H1 (cell line): ENCODE data around the gene GREB1L. TPM values are rescaled to one million over a fixed set of nuclear protein-coding genes. Genes with fewer than 3 reads are reported as not detected.

Experiments used
- CTCF ChIA-PET: fragments of 300-600 bp; sonication (Branson Sonifier 250); formaldehyde crosslinking; loops from one replicate; lab custom pipeline; 2021; ENCODE audit not compliant: partially characterized antibody; lab: Charles Lee
- POLR2A ChIA-PET: fragments of 300-600 bp; sonication (Branson Sonifier 250); formaldehyde crosslinking; loops from one replicate; lab custom pipeline; 2021; ENCODE audit warnings: inconsistent platforms; ENCODE audit not compliant: partially characterized antibody; lab: Charles Lee
- DNase-seq, 2 experiments: peaks; one replicate each; pipeline versions ENCODE4 v3.0.0 to v3.0.0-alpha.2; 2010 to 2022; ENCODE audit warnings: low spot score in 2 of 2, low read depth in 1 of 2, mixed read lengths in 1 of 2
- FAIRE-seq: peaks from 2 replicates; lab custom pipeline; 2011; peaks lifted over from hg19 to GRCh38; lab: Jason Lieb, UNC
- H2AFZ ChIP-seq: 2 replicates; pipeline ENCODE4 v1.8.1; 2012; ENCODE audit warnings: low read length, inconsistent platforms
- H2AK5ac ChIP-seq: 2 replicates; pipeline ENCODE4 v1.6.1; 2013; ENCODE audit warnings: low read depth, low read length
- H2BK120ac ChIP-seq: replicated peaks from 2 replicates; pipeline ENCODE3; 2013; ENCODE audit warnings: low read depth, low read length, inconsistent platforms
- H2BK12ac ChIP-seq: 2 replicates; pipeline ENCODE4 v1.6.1; 2013; ENCODE audit warnings: low read depth, low read length
- H2BK15ac ChIP-seq: 2 replicates; pipeline ENCODE4 v1.6.1; 2013; ENCODE audit warnings: low read length
- H2BK20ac ChIP-seq: 2 replicates; pipeline ENCODE4 v1.6.1; 2013; ENCODE audit warnings: low read length
- H2BK5ac ChIP-seq: 2 replicates; pipeline ENCODE4 v1.6.1; 2013; ENCODE audit warnings: low read depth, low read length
- H3K14ac ChIP-seq: 2 replicates; pipeline ENCODE4 v1.6.1; 2013; ENCODE audit warnings: inconsistent platforms; ENCODE audit not compliant: insufficient read length
- H3K18ac ChIP-seq: 2 replicates; pipeline ENCODE4 v1.6.1; 2013; ENCODE audit warnings: low read length; ENCODE audit errors: extremely low read depth
- H3K23ac ChIP-seq: 2 replicates; pipeline ENCODE4 v1.6.1; 2013; ENCODE audit warnings: inconsistent platforms; ENCODE audit not compliant: insufficient read length
- H3K23me2 ChIP-seq: 2 replicates; pipeline ENCODE4 v1.6.1; 2013; ENCODE audit warnings: low read depth, low read length
- H3K27ac ChIP-seq: 2 replicates; pipeline ENCODE4 v1.6.1; 2011; ENCODE audit warnings: low read depth, low read length, inconsistent platforms
- H3K27me3 ChIP-seq, 4 experiments: replicated peaks in 1 of 4; 1 replicate in 1 of 4; 2 replicates in 3 of 4; pipeline versions ENCODE4 v1.6.1 to v1.8.1; 2011 to 2013; ENCODE audit warnings: low read length in 3 of 4, mild to moderate bottlenecking in 3 of 4, inconsistent platforms in 2 of 4, mixed read lengths in 2 of 4, moderate library complexity in 1 of 4; ENCODE audit not compliant: control insufficient read depth in 3 of 4, insufficient read depth in 3 of 4; ENCODE audit errors: extremely low read depth in 1 of 4
- H3K36me3 ChIP-seq, 4 experiments: 2 replicates each; pipeline versions ENCODE4 v1.6.1 to v1.8.1; 2011 to 2013; ENCODE audit warnings: mild to moderate bottlenecking in 4 of 4, low read length in 3 of 4, moderate library complexity in 2 of 4, control low read depth in 1 of 4, inconsistent platforms in 1 of 4; ENCODE audit not compliant: insufficient read depth in 4 of 4, control insufficient read depth in 2 of 4
- H3K4ac ChIP-seq: replicated peaks from 2 replicates; pipeline ENCODE3; 2013; ENCODE audit warnings: low read length, low read depth, mixed read lengths, inconsistent platforms; ENCODE audit not compliant: insufficient read length
- H3K4me1 ChIP-seq, 4 experiments: replicated peaks in 1 of 4; 1 replicate in 1 of 4; 2 replicates in 3 of 4; pipeline versions ENCODE4 v1.6.1 to v1.8.1; 2011 to 2013; ENCODE audit warnings: low read length in 3 of 4, inconsistent platforms in 2 of 4, mixed read lengths in 1 of 4; ENCODE audit not compliant: insufficient read depth in 4 of 4, control insufficient read depth in 3 of 4
- H3K4me2 ChIP-seq, 2 experiments: 2 replicates each; pipeline versions ENCODE4 v1.6.1 to v1.8.1; 2011 to 2013; ENCODE audit warnings: low read depth in 2 of 2, low read length in 2 of 2, control low read depth in 1 of 2, inconsistent platforms in 1 of 2, mild to moderate bottlenecking in 1 of 2; ENCODE audit not compliant: insufficient read depth in 1 of 2
- H3K4me3 ChIP-seq, 4 experiments: fragments of 200-600, 300-600 bp in 1 of 4; sonication (generic), shearing (Covaris generic), sonication (Bioruptor Twin) in 1 of 4; 2 replicates each; pipeline versions ENCODE4 v1.5.1 to v1.8.1; 2011 to 2016; ENCODE audit warnings: low read length in 4 of 4, low read depth in 3 of 4, control low read depth in 2 of 4, inconsistent platforms in 2 of 4, mild to moderate bottlenecking in 2 of 4, mixed read lengths in 1 of 4, moderate library complexity in 1 of 4; ENCODE audit not compliant: insufficient read depth in 2 of 4; ENCODE audit errors: extremely low read depth in 1 of 4
- H3K56ac ChIP-seq: replicated peaks from 2 replicates; pipeline ENCODE3; 2013; ENCODE audit warnings: low read depth, mild to moderate bottlenecking, mixed read lengths, low read length, inconsistent platforms; ENCODE audit not compliant: insufficient read length
- H3K79me1 ChIP-seq: 2 replicates; pipeline ENCODE4 v1.6.1; 2013; ENCODE audit warnings: low read depth, low read length, control low read depth
- H3K79me2 ChIP-seq, 2 experiments: 2 replicates each; pipeline versions ENCODE4 v1.6.1 to v1.8.1; 2012 to 2013; ENCODE audit warnings: low read length in 2 of 2, mild to moderate bottlenecking in 2 of 2, inconsistent platforms in 1 of 2; ENCODE audit not compliant: insufficient read depth in 2 of 2, control insufficient read depth in 1 of 2
- H3K9ac ChIP-seq, 4 experiments: replicated peaks in 1 of 4; 1 replicate in 1 of 4; 2 replicates in 3 of 4; pipeline versions ENCODE4 v1.6.1 to v1.8.1; 2011 to 2013; ENCODE audit warnings: low read depth in 3 of 4, low read length in 3 of 4, control low read depth in 2 of 4, mild to moderate bottlenecking in 2 of 4, moderate library complexity in 2 of 4, inconsistent platforms in 1 of 4; ENCODE audit errors: extremely low read depth in 1 of 4
- H3K9me3 ChIP-seq, 2 experiments: 2 replicates each; pipeline versions ENCODE4 v1.6.1 to v1.8.1; 2012 to 2013; ENCODE audit warnings: mild to moderate bottlenecking in 2 of 2, moderate library complexity in 2 of 2, control low read depth in 1 of 2, inconsistent platforms in 1 of 2, low read depth in 1 of 2, low read length in 1 of 2, mixed read lengths in 1 of 2; ENCODE audit not compliant: insufficient read depth in 2 of 2
- H4K20me1 ChIP-seq, 2 experiments: replicated peaks in 1 of 2; 2 replicates each; pipeline versions ENCODE3 to v1.8.1; 2011 to 2013; ENCODE audit warnings: inconsistent platforms in 2 of 2, low read length in 2 of 2, mild to moderate bottlenecking in 1 of 2; ENCODE audit not compliant: insufficient read depth in 2 of 2, control insufficient read depth in 1 of 2
- H4K5ac ChIP-seq: 2 replicates; pipeline ENCODE4 v1.6.1; 2013; ENCODE audit warnings: low read length, low read depth, mixed read lengths, inconsistent platforms; ENCODE audit not compliant: insufficient read length
- H4K8ac ChIP-seq: 2 replicates; pipeline ENCODE4 v1.8.0; 2013; ENCODE audit warnings: mild to moderate bottlenecking, moderate library complexity, low read length, inconsistent platforms; ENCODE audit not compliant: insufficient read depth; ENCODE audit errors: extremely low read depth
- H4K91ac ChIP-seq: replicated peaks from 2 replicates; pipeline ENCODE3; 2013; ENCODE audit warnings: low read length, mixed read lengths, inconsistent platforms; ENCODE audit not compliant: insufficient read length
- CEBPB ChIP-seq: IDR thresholded peaks from 2 replicates; pipeline ENCODE4 v1.6.1; 2012; ENCODE audit warnings: low read depth, low read length
- KDM1A ChIP-seq: fragments of 200-600, 300-600 bp; sonication (generic); IDR thresholded peaks from 2 replicates; pipeline ENCODE4 v1.7.1; 2016; ENCODE audit warnings: mild to moderate bottlenecking, low read length, borderline replicate concordance
- KDM5A ChIP-seq: fragments of 200-600 bp; IDR thresholded peaks from 2 replicates; pipeline ENCODE4 v1.7.1; 2012; ENCODE audit warnings: mild to moderate bottlenecking, low read length, inconsistent platforms, mixed read lengths
- NANOG ChIP-seq: IDR thresholded peaks from 2 replicates; pipeline ENCODE4 v1.6.1; 2011; ENCODE audit warnings: low read length, low read depth, mild to moderate bottlenecking, inconsistent platforms; ENCODE audit not compliant: insufficient read depth, poor library complexity, severe bottlenecking
- POLR2AphosphoS5 ChIP-seq: IDR thresholded peaks from 2 replicates; pipeline ENCODE4 v1.6.1; 2011; ENCODE audit warnings: low read depth, low read length
- SIX5 ChIP-seq: IDR thresholded peaks from 2 replicates; pipeline ENCODE4 v1.6.1; 2011; ENCODE audit warnings: mild to moderate bottlenecking, low read depth, low read length
- WGBS, 2 experiments: shearing (Covaris generic) in 1 of 2; methylation state at CpG; one replicate each; pipeline versions ENCODE4 v1.1.6 to v1.1.7; 2013 to 2015; ENCODE audit warnings: low lambda C conversion rate in 2 of 2, mixed read lengths in 2 of 2, inconsistent platforms in 1 of 2, low coverage in 1 of 2, missing lambda C conversion rate in 1 of 2; ENCODE audit not compliant: insufficient replicate concordance in 2 of 2, insufficient coverage in 1 of 2, insufficient read length in 1 of 2; ENCODE audit errors: extremely low coverage in 1 of 2, missing lambda C conversion rate in 1 of 2; 5-methylcytosine and 5-hydroxymethylcytosine counted together
- polyA plus RNA-seq, 7 experiments: library from polyadenylated mRNA; depleted of rRNA in 3 of 7; stranded (reverse) in 5 of 7; unstranded in 2 of 7; fragments of >200 nt in 5 of 7; fragments of 200-250 nt in 2 of 7; gene quantifications; 1 replicate in 5 of 7; 2 replicates in 1 of 7; 4 replicates in 1 of 7; pipeline versions ENCODE4 v1.2.1 to v1.2.3, GENCODE V29; 2011 to 2013; ENCODE audit warnings: missing spikeins in 2 of 7, mixed read lengths in 2 of 7
- total RNA-seq: library from RNA; stranded (reverse); fragmentation: NEBNext Ultra II Directional; extraction: Animal tissue kit (Norgen Biotek cat#: 25700); gene quantifications from 2 replicates; pipeline ENCODE4 v1.2.1, GENCODE V29; 2021

Gene GREB1L
- total and polyA plus RNA-seq, 2 of the 8 experiments (the other 6 are each of a cell fraction or from before 2014, with no cell fraction given): 0.34 to 1.6 TPM

DNA sequence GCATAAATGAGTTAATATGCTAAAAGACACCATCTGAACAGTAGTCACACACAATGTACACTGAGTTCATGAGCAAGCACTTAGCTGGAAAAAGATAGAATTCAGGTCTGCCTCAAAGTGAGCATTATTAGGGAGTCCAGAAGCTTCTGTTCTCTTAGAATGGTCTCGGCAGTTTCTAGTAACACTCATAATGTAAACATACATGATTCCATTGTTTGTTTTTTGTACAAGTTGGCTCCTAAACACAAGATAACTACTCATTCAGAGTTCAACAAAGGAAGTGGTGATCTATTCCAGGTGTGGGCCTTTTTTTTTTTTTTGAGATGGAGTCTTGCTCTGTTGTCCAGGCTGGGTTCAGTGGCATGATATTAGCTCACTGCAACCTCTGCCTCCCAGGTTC, 292.3 kb downstream of the GREB1L start:
- H3K27me3 ChIP-seq: no peaks in the 10 kb centered on the region
- no peaks in the 10 kb centered on the region for H3K9me3 ChIP-seq
- H3K56ac ChIP-seq: no peak overlapping the region
- DNase-seq (no peak), FAIRE-seq (no peak)
- no peak overlapping the region for H3K4me2 ChIP-seq
- H3K23me2 ChIP-seq: no peaks in the 10 kb centered on the region
- no peak overlapping the region for H3K14ac ChIP-seq
- no peak overlapping the region for H3K18ac ChIP-seq
- H3K36me3 ChIP-seq: peaks cover 0 to 54% (median 10%) of the 10 kb centered on the region in 4 experiments; a peak in 5 of 8 replicates
- POLR2A ChIA-PET: no interaction called here
- H3K4me3 ChIP-seq: no peak overlapping the region
- no peak overlapping the region for H2BK20ac ChIP-seq
- no peak overlapping the region for H2BK5ac ChIP-seq
- H4K8ac ChIP-seq: no peak overlapping the region
- H3K4ac ChIP-seq: no peak overlapping the region
- no peak overlapping the region for H4K91ac ChIP-seq
- H3K27ac ChIP-seq: no peak overlapping the region
- H2AFZ ChIP-seq: no peak overlapping the region
- no peak for TF ChIP-seq NANOG
- no peak for TF ChIP-seq CEBPB
- TF ChIP-seq POLR2AphosphoS5: no peak
- no peak for TF ChIP-seq KDM5A
- TF ChIP-seq SIX5: no peak
- TF ChIP-seq KDM1A: no peak
- H3K79me1 ChIP-seq: no peaks in the 10 kb centered on the region
- no peak overlapping the region for H3K9ac ChIP-seq
- no peak overlapping the region for H2BK120ac ChIP-seq
- no peak overlapping the region for H4K5ac ChIP-seq
- H2AK5ac ChIP-seq: no peak overlapping the region
- no peaks in the 10 kb centered on the region for H4K20me1 ChIP-seq
- H3K4me1 ChIP-seq: no peaks in the 10 kb centered on the region
- CTCF ChIA-PET: interaction anchor here (0.6 to 1.1 kb wide), 2 partner anchors 119 to 340 kb away, joined by 3 to 5 read pairs; no protein-coding TSS in a partner anchor
- no peak overlapping the region for H2BK12ac ChIP-seq
- H2BK15ac ChIP-seq: no peak overlapping the region
- H3K79me2 ChIP-seq: no peaks in the 10 kb centered on the region
- H3K23ac ChIP-seq: no peak overlapping the region
- WGBS, 2 experiments: 100% methylated on average over 1 of the region's 1 CpG; no CpG with 5 or more reads in 1 of the 2 experiments
